MCF 10A (cell line): ENCODE results near the gene TULP4. TPM values are rescaled to one million over a fixed set of nuclear protein-coding genes. Genes with fewer than 3 reads are reported as not detected.
"Not testable (repeated sequence)": the region's sequence is repeated elsewhere in the genome, so short reads cannot be mapped to it uniquely, and the experiment has no call there.

Experiments used
- BruUV-seq: library from RNA; stranded (reverse); fragments of 400-500 nt; replicated peaks from 2 replicates; lab custom pipeline; 2021; lab: Mats Ljungman, UMichigan
- CTCF ChIA-PET: fragments of 300-600 bp; sonication (Branson Sonifier 250); formaldehyde crosslinking; extraction: SDS; loops from one replicate; lab custom pipeline; 2021; ENCODE audit warnings: antibody characterized with exemption, inconsistent platforms; lab: Yijun Ruan, JAX
- POLR2A ChIA-PET: fragments of 300-600, 350-650 bp; sonication (Branson Sonifier 250); formaldehyde crosslinking; extraction: SDS; loops from one replicate; lab custom pipeline; 2020; ENCODE audit warnings: antibody characterized with exemption, inconsistent platforms; lab: Yijun Ruan, JAX
- DNase-seq: peaks from one replicate; pipeline ENCODE4 v3.0.0-alpha.2; 2018; ENCODE audit not compliant: unreplicated experiment
- H3K27ac Mint-ChIP-seq: one replicate; pipeline ENCODE4 v1.8.0; 2022; ENCODE audit warnings: mild to moderate bottlenecking, low read depth, mixed read lengths; ENCODE audit not compliant: unreplicated experiment
- H3K27me3 Mint-ChIP-seq: one replicate; pipeline ENCODE4 v1.8.0; 2022; ENCODE audit warnings: mixed read lengths; ENCODE audit not compliant: insufficient read depth, unreplicated experiment
- H3K36me3 Mint-ChIP-seq: one replicate; pipeline ENCODE4 v1.8.0; 2022; ENCODE audit warnings: mild to moderate bottlenecking, moderate library complexity, mixed read lengths; ENCODE audit not compliant: insufficient read depth, unreplicated experiment
- H3K4me1 Mint-ChIP-seq: one replicate; pipeline ENCODE4 v1.8.0; 2022; ENCODE audit warnings: mixed read lengths; ENCODE audit not compliant: insufficient read depth, unreplicated experiment
- H3K4me3 Mint-ChIP-seq: one replicate; pipeline ENCODE4 v1.8.0; 2022; ENCODE audit warnings: mild to moderate bottlenecking, moderate library complexity, mixed read lengths; ENCODE audit not compliant: unreplicated experiment
- H3K9me3 Mint-ChIP-seq: one replicate; pipeline ENCODE4 v1.8.0; 2022; ENCODE audit warnings: mixed read lengths; ENCODE audit not compliant: unreplicated experiment
- CTCF ChIP-seq: fragments of 200-600 bp; IDR thresholded peaks from one replicate; pipeline ENCODE4 v1.8.0; 2022; ENCODE audit warnings: antibody characterized with exemption, mild to moderate bottlenecking; ENCODE audit not compliant: unreplicated experiment
- intact Hi-C: fragments of 100-400 bp; cut with micrococcal nuclease; formaldehyde crosslinking; loops from 2 replicates; pipeline ENCODE4 v1.14.1; 2022
- total RNA-seq: library from RNA; stranded (reverse); gene quantifications from 2 replicates; pipeline ENCODE4 v1.2.3, GENCODE V29; 2022

Gene TULP4
- total RNA-seq, 1 experiment from 2014 or later, result 64.2 TPM

DNA sequence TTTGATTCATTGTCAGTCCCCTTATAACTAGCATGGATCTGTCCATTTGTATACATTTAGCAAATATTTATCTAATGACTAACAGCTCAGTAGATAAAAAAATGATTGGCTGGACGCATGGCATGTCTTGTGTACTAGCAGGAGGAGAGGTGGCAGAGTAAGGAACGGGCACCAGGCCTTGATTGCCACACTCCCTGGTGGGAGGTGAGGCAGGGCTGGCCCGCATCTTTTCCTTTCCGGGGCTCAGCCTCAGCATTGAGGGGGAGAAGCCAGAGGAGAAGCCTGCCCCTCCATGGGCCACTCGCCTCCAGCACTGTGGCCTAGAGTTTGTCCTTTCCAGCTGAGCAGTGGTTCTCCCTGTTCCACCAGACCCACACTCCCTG is 162.7 kb downstream of the TULP4 start:
- Mint-ChIP-seq H3K4me3 (no peak overlapping the region), H3K36me3 (peaks cover 17% of the 10 kb centered on the region), H3K27me3 (no peaks in the 10 kb centered on the region), H3K9me3 (no peaks in the 10 kb centered on the region), H3K27ac (peak overlapping the region; percentile 25), H3K4me1 (peaks cover 16% of the 10 kb centered on the region)
- CTCF ChIA-PET, result interaction anchor here (0.6 to 1.3 kb wide), 5 partner anchors 15 to 254 kb away, joined by 3 to 4 read pairs (median 3); no protein-coding TSS in a partner anchor
- intact Hi-C loops, result no loop called here
- BruUV-seq, result no TSS peak
- DNase-seq, result peak; percentile 76
- TF ChIP-seq CTCF, result no peak
- POLR2A ChIA-PET, result interaction anchor here (1.0 to 1.7 kb wide), 2 partner anchors 12 to 58 kb away, joined by 3 to 5 read pairs; no protein-coding TSS in a partner anchor

- Mint-ChIP-seq H3K36me3 (peaks cover 17% of the 10 kb centered on the region), H3K4me1 (peaks cover 16% of the 10 kb centered on the region), H3K27ac (peak overlapping the region; percentile 25), H3K9me3 (no peaks in the 10 kb centered on the region), H3K27me3 (no peaks in the 10 kb centered on the region), H3K4me3 (no peak overlapping the region)
- TF ChIP-seq CTCF, result no peak
- ChIA-PET CTCF (interaction anchor here (0.6 to 1.3 kb wide), 5 partner anchors 15 to 255 kb away, joined by 3 to 4 read pairs (median 3); no protein-coding TSS in a partner anchor), POLR2A (interaction anchor here (1.0 to 1.7 kb wide), 2 partner anchors 12 to 58 kb away, joined by 3 to 5 read pairs; no protein-coding TSS in a partner anchor)
- intact Hi-C loops, result no loop called here
- peak; percentile 67 for DNase-seq
- no TSS peak for BruUV-seq
Measured at GRCh38 chr6:158475344-158476302, 163.4 kb downstream of the TULP4 start.

DNA sequence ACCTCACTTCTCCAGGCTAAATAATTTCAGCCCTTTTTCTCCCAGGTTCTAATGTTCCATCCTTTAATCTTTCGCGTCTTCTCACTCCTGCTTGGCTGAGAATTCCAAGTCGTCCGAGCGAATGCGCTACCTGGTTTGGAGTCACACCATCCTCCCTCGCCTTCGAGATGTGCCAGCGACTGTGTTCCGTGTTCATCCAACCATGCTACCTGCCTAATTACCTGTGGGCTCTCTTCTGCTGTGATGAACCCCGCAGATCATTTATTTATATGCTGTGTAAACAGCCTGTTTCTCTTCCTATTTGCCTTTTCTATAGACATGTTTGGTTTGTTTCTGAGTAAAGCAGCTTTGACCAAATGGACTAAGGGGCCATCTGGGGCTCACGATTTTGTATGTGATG is 164.1 kb downstream of the TULP4 start:
- no TSS peak for BruUV-seq
- POLR2A ChIA-PET, result no interaction called here

DNA sequence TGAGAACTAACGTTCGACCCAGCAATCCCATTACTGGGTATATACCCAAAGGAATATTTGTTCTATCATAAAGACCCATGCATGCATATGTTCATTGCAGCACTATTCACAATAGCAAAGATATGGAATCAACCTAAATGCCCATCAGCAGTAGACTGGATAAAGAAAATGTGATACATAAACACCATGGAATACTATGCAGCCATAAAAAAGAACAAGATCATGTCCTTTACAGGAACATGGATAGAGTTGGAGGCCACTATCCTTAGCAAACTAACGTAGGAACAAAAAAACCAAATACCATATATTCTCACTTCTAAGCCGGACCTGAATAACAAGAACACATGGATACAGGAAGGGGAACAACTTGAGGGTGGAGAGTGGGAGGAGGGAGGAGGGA is 165.5 kb downstream of the TULP4 start:
- H3K27ac Mint-ChIP-seq, POLR2A ChIA-PET, intact Hi-C loops, BruUV-seq, H3K27me3 Mint-ChIP-seq, DNase-seq, CTCF ChIA-PET, H3K9me3 Mint-ChIP-seq, H3K4me3 Mint-ChIP-seq: not testable (repeated sequence)
- Mint-ChIP-seq H3K36me3 (peaks cover 33% of the 10 kb centered on the region), H3K4me1 (peaks cover 36% of the 10 kb centered on the region)

More for the DNA sequence above, 164.1 kb downstream of the TULP4 start:
- intact Hi-C loops, result no loop called here
- Mint-ChIP-seq H3K4me1 (peaks cover 24% of the 10 kb centered on the region), H3K4me3 (no peak overlapping the region), H3K9me3 (no peaks in the 10 kb centered on the region), H3K36me3 (peaks cover 21% of the 10 kb centered on the region), H3K27me3 (no peaks in the 10 kb centered on the region), H3K27ac (peak overlapping the region; percentile 7)
- no peak for TF ChIP-seq CTCF
- no peak for DNase-seq
- CTCF ChIA-PET, result interaction anchor here (0.6 kb wide), 1 partner anchor 257 kb away, joined by 3 read pairs; no protein-coding TSS in a partner anchor
